C1 segment of cervical spinal cord (tissue), 14 donors: Measurements from ENCODE around the gene SSH3.

Source experiments
- DNase-seq, 14 donors: peaks; one replicate each; lab custom pipeline; 2025; lab: John Stamatoyannopoulos, UW

SSH3 gene

GRCh38 chr11:67291481-67292381, 11.6 kb upstream of the SSH3 start:
- no peak for DNase-seq

GRCh38 chr11:67292671-67293070, 10.7 kb upstream of the SSH3 start:
- no peak for DNase-seq

GRCh38 chr11:67293090-67293489, 10.2 kb upstream of the SSH3 start:
- no peak for DNase-seq

DNA sequence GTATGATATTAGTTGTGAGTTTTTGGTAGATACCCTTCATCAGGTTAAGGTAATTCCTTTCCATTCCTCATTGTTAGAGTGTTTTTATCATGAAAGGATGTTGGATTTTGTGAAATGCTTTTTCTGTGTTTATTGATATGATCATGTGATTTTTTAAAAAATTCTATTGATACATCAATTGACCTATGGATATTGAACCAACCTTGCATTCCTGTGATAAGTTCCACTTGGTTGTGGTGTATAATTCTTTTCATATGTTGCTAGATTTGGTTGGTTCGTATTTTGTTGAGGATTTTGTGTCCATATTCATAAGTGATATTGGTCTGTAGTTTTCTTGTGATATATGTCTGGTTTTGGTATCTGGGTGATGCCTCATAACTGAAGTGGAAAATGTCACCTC, 7.5 kb upstream of the SSH3 start:
- DNase-seq, result no peak

DNA sequence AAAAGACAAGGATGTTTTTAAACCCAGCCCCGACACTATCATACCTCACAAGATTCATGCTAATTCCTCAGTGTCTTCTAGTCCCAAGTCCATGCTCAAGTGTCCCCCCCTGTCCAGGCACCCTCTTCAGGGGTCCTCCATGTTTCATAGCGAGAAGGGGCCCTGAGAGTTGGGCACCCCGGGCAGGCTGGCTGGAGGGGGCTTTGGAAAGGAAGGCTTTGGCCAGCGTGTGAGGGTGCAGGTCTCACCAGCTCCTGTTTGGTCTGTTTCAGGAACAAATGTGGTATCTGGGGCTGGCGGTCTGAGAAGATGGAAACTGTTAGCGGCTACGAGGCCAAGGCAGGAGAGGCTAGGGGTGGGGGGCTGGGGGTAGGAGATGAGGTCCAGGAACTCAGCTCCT, 4.5 kb upstream of the SSH3 start:
- no peak for DNase-seq

GRCh38 chr11:67299471-67300191, 3.7 kb upstream of the SSH3 start:
- DNase-seq, result no peak

DNA sequence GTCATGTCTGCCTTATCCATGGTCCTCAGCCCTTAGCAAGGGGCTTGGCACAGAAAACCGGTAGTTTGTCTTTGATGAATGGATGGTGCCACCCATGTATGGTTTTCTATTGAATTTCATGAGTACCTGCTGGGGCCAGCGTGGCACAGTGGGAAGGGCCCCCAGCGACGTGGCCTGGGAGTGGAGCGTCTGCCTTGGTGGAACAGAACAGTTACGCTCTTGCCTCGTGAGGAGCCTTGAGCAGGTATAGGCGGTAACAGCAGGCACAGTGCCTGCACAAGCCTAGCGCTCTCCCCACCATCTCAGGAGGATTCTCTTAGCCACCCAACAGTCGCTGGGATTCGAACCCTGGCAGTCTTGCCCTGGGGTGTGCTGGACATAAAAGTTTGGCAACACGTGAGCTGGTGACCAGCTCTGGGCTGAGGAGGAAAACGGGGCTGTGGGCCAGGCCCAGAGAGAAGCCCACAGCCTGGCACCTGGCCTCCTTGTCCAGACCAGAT, 3.0 kb upstream of the SSH3 start:
- DNase-seq, result no peak

DNA sequence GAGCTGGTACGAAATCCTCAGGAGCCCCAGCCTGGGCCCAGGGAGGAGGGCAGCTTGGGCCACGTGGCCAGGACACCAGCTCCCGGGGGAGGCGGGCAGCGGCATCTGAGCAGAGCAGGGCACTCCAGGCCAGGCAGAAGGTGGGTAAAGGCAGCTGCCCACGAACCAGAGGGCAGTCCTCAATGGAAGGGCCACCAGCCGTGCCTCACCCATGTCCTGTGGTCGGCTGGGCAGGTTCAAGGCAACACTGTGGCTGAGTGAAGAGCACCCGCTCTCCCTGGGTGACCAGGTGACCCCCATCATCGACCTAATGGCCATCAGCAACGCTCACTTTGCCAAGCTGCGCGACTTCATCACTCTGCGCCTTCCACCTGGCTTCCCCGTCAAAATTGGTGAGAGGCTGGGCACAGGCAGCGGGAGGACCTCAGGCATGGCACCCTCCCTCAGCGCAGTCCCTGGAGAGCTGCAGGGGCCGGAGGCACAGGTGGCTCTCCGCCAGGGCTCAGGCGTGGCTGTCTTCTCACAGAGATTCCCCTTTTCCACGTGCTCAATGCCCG, 2.5 kb upstream of the SSH3 start:
- DNase-seq, result no peak

DNA sequence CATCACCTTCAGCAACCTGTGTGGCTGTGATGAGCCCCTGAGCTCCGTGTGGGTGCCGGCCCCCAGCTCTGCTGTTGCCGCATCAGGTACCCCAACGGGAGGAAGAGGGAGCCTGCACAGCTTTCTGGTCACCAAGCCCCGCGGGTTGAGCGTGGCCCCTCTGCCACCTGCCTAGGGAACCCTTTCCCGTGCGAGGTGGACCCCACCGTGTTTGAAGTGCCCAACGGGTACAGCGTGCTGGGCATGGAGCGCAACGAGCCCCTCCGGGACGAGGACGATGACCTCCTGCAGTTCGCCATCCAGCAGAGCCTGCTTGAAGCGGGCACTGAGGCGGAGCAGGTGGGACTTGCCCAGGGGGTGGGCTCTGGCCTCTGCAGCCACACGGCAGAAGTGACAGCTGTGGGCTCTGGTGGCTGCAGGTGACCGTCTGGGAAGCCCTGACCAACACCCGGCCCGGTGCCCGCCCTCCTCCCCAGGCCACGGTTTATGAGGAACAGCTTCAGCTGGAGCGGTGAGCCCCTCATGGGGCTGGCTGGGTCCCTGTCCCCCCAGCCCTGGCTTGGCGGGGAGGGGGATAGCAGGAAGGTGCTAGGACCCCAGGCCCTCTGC, 1.9 kb upstream of the SSH3 start:
- DNase-seq, result no peak

- DNase-seq, result peak in 1 of 14 donors; percentile 54
These were observed 1.3 kb upstream of the SSH3 start for GRCh38 chr11:67301951-67302516.

- DNase-seq, result peak in 4 of 14 donors; percentile 28 to 62 (median 50)
These were observed 679 bp upstream of the SSH3 start for GRCh38 chr11:67302571-67303131.

DNA sequence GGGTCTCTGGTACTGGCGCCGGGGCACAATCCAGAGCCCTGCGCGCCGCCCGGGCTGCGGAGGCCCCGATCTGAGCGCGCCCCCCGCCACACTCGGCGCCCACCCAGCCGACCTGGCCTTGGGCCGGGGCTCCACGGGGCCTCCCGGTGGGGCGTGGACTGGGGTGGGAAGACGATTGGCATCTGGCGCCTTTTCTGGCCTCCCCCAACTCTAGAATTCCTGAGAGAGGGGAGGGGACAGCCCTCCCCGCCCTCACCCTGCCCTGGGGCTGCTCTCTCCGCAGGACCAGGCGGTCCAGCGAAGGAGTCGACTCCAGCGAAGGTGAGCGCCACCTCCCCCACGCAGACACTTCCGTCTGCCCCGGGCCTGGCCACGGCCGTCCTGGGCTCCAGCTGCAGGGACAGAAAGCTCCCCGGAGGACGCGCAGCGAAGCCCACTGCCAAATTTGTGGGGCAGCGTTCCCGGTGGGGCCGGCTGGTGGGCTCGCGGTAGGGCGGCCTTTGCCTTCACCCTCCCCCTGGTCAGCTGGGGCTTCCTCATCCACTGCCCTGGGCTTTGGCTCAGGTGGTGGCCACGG, 593 bp downstream of the SSH3 start:
- peak in 4 of 14 donors; percentile 34 to 38 (median 36) for DNase-seq

GRCh38 chr11:67304511-67305113, 1.3 kb downstream of the SSH3 start:
- DNase-seq, result no peak

DNA sequence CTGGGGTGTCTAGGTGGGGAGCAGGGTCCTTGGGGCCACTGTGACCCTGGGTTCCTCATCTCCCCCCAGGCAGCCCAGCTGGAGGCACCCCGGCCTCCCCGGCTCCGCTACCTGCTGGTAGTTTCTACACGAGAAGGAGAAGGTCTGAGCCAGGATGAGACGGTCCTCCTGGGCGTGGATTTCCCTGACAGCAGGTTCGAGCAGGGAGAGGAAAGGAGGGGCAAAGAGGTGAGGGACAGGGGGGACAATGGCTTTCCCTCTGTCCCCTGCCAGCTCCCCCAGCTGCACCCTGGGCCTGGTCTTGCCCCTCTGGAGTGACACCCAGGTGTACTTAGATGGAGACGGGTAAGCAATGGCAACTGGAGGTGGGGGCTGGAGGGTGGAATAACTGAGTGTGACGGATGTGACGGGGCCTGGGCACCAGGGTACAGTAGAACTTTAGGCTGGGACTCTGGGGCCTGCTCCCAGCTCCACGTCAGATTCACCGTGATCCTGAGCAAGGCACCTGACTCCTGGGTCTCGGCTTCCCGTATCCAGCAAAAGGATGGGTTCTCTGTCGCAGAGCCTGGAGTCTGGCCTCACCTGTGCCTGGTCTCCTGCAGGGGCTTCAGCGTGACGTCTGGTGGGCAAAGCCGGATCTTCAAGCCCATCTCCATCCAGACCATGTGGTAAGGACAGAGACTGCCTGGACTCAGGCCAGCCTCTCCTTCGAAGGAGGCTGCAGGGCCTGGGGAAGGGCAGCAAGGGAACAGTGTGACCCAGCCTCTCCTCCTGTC, 3.6 kb downstream of the SSH3 start:
- DNase-seq, result no peak

DNA sequence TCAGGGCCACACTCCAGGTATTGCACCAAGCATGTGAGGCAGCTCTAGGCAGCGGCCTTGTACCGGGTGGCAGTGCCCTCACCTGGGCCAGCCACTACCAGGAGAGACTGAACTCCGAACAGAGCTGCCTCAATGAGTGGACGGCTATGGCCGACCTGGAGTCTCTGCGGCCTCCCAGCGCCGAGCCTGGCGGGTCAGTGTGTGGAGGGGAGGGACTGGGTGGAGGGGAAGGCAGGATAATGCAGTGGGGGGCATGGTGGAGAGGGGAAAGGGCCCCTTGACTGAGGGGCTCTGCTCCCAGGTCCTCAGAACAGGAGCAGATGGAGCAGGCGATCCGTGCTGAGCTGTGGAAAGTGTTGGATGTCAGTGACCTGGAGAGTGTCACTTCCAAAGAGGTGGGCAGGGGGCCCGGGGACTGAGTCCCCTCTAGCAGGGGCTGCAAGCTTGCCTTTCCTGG, 4.2 kb downstream of the SSH3 start:
- DNase-seq, result no peak

DNA sequence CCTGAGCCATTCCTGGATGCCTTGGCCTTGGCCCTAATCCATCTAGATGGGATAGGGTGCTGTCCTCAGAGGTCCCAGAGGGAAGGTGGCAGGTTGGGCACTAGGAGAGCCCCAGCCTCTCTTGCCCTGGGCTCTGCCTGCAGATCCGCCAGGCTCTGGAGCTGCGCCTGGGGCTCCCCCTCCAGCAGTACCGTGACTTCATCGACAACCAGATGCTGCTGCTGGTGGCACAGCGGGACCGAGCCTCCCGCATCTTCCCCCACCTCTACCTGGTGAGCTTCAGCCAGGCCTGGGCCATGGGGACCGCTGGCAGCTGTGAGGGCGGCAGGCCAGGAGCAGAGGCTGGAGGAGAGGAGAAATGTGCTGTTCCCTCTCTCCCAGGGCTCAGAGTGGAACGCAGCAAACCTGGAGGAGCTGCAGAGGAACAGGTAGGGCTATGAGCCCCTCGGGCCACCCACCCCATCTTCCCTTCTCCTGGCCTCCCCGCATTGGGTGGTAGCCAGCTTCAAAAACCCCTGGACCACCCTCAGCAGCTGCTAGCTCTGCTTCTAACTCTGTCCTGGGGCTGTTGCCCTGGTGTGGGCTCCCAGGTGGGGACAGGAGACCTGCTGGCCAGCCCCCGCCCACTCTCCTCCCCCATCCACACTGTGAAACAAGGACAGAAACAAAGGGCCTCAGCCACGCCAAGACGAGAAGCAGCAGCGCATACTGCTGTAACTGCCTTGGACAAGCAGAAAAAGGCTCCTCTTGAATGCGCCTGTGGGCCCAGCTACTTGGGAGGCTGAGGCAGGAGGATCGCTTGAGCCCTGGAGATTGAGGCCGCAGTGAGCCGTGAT, 4.9 kb downstream of the SSH3 start:
- no peak for DNase-seq

DNA sequence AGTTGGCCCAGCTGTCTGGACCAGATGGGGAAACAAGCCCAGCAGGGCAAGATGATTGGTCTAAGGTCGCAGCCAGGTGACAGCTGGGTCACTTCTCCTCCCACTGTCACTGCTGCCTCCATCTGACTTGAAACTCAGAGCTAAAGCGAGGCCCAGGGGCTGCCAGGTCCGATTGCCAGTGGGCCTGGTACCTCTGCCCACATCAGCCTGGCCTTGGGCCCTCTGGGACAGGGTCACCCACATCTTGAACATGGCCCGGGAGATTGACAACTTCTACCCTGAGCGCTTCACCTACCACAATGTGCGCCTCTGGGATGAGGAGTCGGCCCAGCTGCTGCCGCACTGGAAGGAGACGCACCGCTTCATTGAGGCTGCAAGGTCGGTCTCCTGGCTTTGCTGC, 5.8 kb downstream of the SSH3 start:
- DNase-seq, result no peak

- DNase-seq, result no peak
These were observed 6.3 kb downstream of the SSH3 start for GRCh38 chr11:67309661-67310061.
